GM19043 (cell line): ENCODE measurements around the gene CHAMP1.

ENCODE experiments used
- ATAC-seq: cut with Tn5 transposase; IDR thresholded peaks from one replicate; pipeline ENCODE4 v1.9.1; 2021; ENCODE audit warnings: low read depth; ENCODE audit not compliant: unreplicated experiment

Gene CHAMP1

DNA sequence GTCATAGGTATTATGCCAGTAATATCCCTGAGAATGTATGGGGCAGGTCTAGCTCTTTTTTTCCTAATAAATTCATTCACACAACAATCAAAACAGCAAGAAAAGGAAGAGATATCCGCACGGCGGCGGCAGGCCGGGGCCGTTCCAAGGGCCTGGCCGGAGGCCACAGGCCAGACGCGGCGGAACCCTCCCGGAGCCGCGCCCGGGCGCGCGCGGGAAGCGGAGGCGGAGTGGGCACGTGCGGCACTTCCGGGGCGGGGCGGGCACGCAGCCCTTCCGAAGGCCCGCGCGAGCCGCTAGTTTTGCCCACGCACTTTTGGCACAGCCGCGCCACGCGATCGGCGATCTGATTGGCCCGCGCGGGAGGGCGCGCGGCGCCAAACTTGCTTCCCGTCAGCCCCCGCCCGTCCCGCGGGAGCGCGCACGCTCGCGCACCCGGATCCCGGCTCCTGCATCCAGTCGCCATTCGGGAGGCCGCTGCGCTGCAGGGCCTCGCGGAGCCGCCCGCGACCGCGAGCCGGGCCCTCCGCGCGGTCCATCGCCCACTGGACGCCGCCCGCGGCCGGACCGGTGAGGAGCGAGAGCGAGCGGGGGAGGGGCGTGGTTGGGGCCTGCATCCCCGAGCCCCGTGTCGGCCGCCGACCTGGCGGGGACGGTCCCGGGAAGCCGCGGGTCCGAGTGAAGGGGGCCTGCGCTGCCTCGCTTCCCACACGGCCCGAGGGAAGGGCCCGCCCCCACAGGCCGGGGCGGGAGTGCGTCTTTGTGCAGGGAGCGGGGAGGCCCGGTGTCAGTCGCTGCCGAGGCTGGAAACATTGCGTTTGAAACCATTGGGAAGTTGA is at the start of gene CHAMP1:
Gene CHAMP1, plus strand, starts transcription at position 430 of the 839 bp plus-strand sequence. CDS start 9,340 bp downstream, outside the sequence.
- ATAC-seq = peak; percentile 75

GRCh38 chr13:114264886-114265611 is 49.3 kb upstream of the CHAMP1 start:
- ATAC-seq = no peak

GRCh38 chr13:114266241-114266640 is 48.1 kb upstream of the CHAMP1 start:
- ATAC-seq = no peak

DNA sequence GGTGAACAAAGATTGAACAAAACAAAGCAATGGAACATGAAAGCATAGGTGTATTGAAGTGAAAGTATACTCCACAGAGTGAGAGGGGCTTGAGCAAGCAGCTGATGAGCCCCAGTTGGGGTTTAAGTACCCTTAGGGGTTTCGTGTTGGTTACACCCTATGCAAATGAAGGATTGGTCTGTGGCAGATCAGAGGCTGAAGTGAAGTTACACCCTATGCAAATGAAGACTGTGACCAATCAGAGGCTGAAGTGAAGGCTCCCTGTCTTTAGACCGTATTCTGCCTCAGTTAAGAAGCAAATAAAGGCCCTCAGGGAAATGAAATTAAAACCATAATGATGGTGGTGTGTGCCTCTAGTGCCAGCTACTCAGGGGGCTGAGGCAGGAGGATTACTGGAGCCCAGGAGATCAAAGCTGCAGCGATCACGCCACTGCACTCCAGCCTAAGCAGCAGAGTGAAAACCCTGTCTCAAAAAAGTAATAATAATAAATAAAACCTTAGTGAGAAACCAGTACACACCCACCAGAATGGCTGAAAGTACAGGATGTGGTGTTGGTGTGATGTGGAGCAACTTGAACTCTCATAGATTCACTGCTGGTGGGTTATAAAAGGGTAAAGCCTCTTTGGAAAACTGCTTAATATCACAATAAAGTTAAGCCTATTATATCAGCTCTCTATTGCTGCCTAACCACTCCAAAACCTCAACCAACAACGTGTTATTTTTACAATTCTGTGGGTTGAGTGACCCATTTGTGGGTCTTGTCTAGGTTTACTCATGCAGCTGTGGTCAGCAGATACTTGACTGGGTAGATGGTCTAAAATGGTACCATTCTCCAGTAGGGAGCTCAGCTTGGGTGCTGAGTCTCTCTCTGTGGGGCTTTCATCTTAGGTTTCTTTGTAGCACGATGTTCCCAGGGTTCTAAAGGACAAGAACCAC is 45.7 kb upstream of the CHAMP1 start:
- no peak for ATAC-seq

- ATAC-seq = no peak
These were observed 45.0 kb upstream of the CHAMP1 start for GRCh38 chr13:114269281-114269770.

DNA sequence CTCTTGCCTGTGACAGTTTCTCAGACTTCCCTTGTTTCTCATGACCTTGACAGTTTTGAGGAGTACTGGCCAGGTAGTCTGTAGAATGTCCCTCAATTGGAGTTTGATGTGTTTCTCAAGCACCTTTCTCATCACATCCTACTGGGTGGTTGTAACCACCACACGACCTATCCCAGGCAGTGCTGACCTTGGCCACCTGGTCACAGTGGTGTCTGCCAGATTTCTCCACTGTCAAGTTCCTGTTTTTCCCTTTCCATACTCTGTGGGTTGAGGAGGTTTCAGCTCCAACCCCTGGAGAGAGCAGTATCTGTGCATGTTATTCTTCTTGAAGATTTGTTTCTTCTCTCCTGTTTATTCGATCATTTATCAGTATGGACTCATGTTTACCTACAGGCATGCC is 41.3 kb upstream of the CHAMP1 start:
- no peak for ATAC-seq

GRCh38 chr13:114275304-114275703 is 39.0 kb upstream of the CHAMP1 start:
- no peak for ATAC-seq

DNA sequence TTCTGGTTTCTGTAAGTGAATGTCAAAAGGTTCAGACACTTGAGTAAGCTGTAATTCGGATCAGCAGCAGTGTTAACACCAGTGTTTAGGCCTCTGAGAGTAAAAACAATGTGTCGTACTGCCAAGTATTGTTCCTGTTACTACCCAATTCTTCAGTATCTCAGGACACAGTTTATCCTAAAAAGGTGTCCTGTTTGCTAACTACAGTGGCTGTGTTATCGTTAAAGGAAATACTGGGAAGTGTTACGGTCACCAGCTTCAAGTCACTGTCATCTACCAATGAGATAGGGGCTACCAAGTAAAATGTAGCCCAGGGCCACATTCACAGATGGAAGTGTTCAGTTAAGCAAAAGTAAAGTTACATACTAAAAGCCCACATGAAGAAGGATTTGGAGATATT is 35.2 kb upstream of the CHAMP1 start:
- ATAC-seq = no peak

DNA sequence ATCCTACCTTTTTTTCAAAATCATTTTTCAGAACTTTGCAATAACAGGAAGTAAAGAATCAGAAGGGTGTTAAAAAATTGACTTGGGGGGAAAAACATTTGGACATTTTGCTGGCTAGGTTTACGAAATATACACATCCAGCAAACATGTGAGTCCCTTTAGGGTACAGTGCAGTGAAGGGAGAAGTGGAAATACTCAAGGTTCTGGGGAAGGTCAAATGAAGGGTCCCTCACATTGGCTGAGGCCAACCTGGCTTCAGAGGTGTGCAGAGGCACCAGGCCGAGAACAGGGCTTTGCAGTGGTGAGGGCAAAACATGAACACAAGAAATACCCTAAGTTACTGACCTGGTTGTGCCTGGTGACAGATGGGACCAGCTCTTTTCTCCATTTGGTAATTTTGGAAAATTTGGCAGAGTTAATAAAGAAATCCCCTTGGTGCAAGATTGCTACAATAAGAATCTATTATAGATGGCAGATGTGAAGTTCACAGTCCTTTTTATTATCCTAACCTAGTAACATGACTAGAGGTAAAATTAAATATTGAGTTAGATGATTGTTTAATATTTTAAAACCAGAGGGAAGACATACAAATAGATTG is 34.4 kb upstream of the CHAMP1 start:
- ATAC-seq = no peak

DNA sequence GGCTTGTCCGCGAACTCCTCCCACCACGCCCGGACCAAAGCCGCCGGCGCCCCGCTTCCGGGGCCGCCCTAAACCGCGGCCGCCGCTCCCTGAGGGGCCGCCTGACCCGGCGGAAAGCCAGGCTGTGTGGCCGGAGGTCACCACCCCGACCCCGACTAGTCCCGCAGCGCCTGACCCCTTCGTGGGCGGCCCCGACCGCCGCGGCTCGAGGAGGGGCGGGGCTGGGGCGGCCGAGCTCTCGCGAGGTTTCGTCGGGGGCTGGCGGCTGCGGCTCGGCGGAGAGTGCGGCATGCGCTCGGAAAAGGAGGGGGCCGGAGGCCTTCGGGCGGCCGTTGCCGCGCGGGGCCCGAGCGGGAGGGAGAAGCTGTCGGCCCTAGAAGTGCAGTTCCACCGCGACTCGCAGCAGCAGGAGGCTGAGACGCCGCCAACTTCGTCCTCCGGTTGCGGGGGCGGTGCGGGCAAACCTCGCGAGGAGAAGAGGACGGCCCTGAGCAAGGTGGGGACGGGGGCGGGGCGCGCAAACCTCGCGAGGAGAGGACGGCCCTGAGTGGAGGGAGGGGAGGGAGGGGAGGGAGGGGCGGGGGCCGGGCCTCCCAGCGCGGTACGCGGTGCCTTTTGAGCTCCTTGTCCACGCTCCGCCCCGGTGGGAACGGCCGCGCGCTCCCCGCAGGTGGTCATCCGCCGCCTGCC is 32.8 kb upstream of the CHAMP1 start, which contains the start of gene UPF3A:
Gene UPF3A, plus strand, starts transcription at position 251 of the 690 bp plus-strand sequence. Its CDS starts 39 bp downstream, at position 290.
- peak; percentile 49 for ATAC-seq

- peak; percentile 43 for ATAC-seq
These were observed 32.1 kb upstream of the CHAMP1 start for GRCh38 chr13:114282041-114282670.

GRCh38 chr13:114283576-114283975 is 30.7 kb upstream of the CHAMP1 start:
- ATAC-seq = no peak

DNA sequence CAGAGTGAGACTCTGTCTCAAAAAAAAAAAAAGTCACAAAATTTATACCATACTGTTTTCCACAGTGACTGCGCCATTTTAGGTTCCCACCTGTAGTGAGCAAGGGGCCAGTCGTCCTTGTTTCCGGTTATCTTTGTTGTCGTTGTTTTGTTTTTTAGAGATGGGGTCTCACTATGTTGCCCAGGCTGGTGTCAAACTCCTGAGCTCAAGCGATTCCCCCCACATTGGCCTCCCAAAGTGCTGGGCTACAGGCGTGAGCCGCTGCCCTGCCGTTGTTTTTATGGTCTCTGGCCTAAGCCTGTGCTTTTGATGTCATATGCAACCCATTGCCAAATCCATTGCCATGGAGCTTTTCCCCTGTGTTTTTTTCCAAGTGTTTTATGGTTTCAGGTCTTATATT is 29.6 kb upstream of the CHAMP1 start:
- no peak for ATAC-seq

- ATAC-seq = no peak
These were observed 29.0 kb upstream of the CHAMP1 start for GRCh38 chr13:114285166-114285808.

- ATAC-seq = no peak
These were observed 27.5 kb upstream of the CHAMP1 start for GRCh38 chr13:114286808-114287207.

- no peak for ATAC-seq
These were observed 26.1 kb upstream of the CHAMP1 start for GRCh38 chr13:114288157-114288591.

GRCh38 chr13:114296448-114296847 is 17.9 kb upstream of the CHAMP1 start:
- ATAC-seq = no peak

DNA sequence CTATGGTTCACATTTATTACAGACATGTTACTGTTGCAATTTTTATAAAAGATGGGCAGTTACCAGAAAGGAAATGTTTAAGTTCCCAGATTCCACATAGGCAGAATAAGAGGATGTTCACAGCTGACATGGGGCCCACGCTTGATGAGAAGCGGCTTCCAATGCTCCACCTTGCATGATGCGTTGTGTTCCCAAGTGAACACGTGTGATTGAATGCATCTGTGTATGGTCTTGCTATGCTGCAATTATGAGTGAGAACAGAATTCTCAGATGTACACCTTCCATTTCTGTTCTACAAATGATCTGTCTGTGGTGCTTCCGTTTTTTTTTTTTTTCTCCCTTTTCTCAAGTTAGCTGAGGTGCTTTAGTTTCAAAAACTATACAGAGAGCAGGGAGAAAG is 17.4 kb upstream of the CHAMP1 start:
- ATAC-seq = no peak
